Panc1 (cell line): ENCODE results near the gene ATP2A3. TPM values are rescaled to one million over a fixed set of nuclear protein-coding genes. Genes with fewer than 3 reads are reported as not detected.

Experiments used
- ATAC-seq: fragments of 200-7000 bp; cut with Tn5 transposase; 2 replicates; pipeline ENCODE4 v1.9.1; 2020; ENCODE audit warnings: mild to moderate bottlenecking, moderate library complexity
- BruUV-seq: library from RNA; stranded (reverse); fragments of 400-500 nt; replicated peaks from 2 replicates; lab custom pipeline; 2021; lab: Mats Ljungman, UMichigan
- CTCF ChIA-PET: fragments of 300-600 bp; sonication (Branson Sonifier 250); formaldehyde crosslinking; loops from one replicate; lab custom pipeline; 2022; ENCODE audit warnings: antibody characterized with exemption; lab: Charles Lee
- POLR2A ChIA-PET: fragments of 300-600 bp; sonication (Branson Sonifier 250); formaldehyde crosslinking; loops from one replicate; lab custom pipeline; 2022; ENCODE audit warnings: antibody characterized with exemption; lab: Charles Lee
- DNase-seq: peaks from one replicate; pipeline ENCODE4 v3.0.0-alpha.2; 2010; ENCODE audit warnings: low read depth, low spot score
- H3K27ac ChIP-seq: 2 replicates; pipeline ENCODE4 v1.5.1; 2011; ENCODE audit warnings: mild to moderate bottlenecking, low read length, inconsistent platforms
- H3K27me3 ChIP-seq: fragments of 200-500 bp; sonication (Bioruptor generic); 2 replicates; pipeline ENCODE4 v1.6.0; 2014; ENCODE audit warnings: low read length, inconsistent platforms; ENCODE audit not compliant: control insufficient read depth, insufficient read depth
- H3K36me3 ChIP-seq: fragments of 200-500 bp; sonication (Bioruptor generic); 2 replicates; pipeline ENCODE4 v1.5.1; 2014; ENCODE audit warnings: inconsistent platforms, mild to moderate bottlenecking, low read length, moderate library complexity; ENCODE audit not compliant: control insufficient read depth, insufficient read depth
- H3K4me1 ChIP-seq: 2 replicates; pipeline ENCODE4 v1.5.1; 2011; ENCODE audit warnings: inconsistent platforms, mild to moderate bottlenecking, low read length, moderate library complexity; ENCODE audit not compliant: control insufficient read depth, insufficient read depth
- H3K4me3 ChIP-seq, 2 experiments: 2 replicates each; pipeline ENCODE4 v1.5.1; 2011 to 2012; ENCODE audit warnings: low read depth in 2 of 2, low read length in 2 of 2, mild to moderate bottlenecking in 2 of 2, inconsistent platforms in 1 of 2, moderate library complexity in 1 of 2
- H3K9me3 ChIP-seq: fragments of 200-500 bp; sonication (Bioruptor generic); 2 replicates; pipeline ENCODE4 v1.5.1; 2014; ENCODE audit warnings: low read depth, mild to moderate bottlenecking, inconsistent platforms, low read length, moderate library complexity; ENCODE audit not compliant: control insufficient read depth, insufficient read depth
- POLR2AphosphoS5 ChIP-seq: IDR thresholded peaks from 2 replicates; pipeline ENCODE4 v1.6.1; 2012; ENCODE audit warnings: mild to moderate bottlenecking, low read depth, low read length, moderate library complexity
- SIN3A ChIP-seq: IDR thresholded peaks from 2 replicates; pipeline ENCODE4 v1.6.1; 2012; ENCODE audit warnings: low read depth, mild to moderate bottlenecking, low read length, moderate library complexity, borderline replicate concordance; ENCODE audit not compliant: insufficient read depth
- TCF7L2 ChIP-seq: IDR thresholded peaks from 2 replicates; pipeline ENCODE4 v1.6.1; 2011; ENCODE audit warnings: mild to moderate bottlenecking, low read depth, low read length, inconsistent platforms
- in situ Hi-C: cut with HindIII; loops from 2 replicates; pipeline ENCODE4 v1.10.0; 2016; ENCODE audit warnings: low sequenced_read_pairs, low pct_unique_long_range_greater_than_20kb
- intact Hi-C: fragments of 100-400 bp; cut with micrococcal nuclease; formaldehyde crosslinking; loops from one replicate; pipeline ENCODE4 v1.10.0; 2022; ENCODE audit not compliant: unreplicated experiment
- total RNA-seq: library from RNA; stranded (reverse); gene quantifications from one replicate; pipeline ENCODE4 v1.2.1, GENCODE V29; 2021; ENCODE audit not compliant: unreplicated experiment
- TF ChIP-seq, protein P1 (sequence below): fragments of 450-650 bp; IDR thresholded peaks from 2 replicates; pipeline ENCODE4 v1.5.1; 2017; ENCODE audit warnings: mild to moderate bottlenecking
- TF ChIP-seq, protein P2 (sequence below), 2 experiments: IDR thresholded peaks; 2 replicates each; pipeline ENCODE4 v1.6.1; 2011 to 2012; ENCODE audit warnings: low read depth in 2 of 2, control low read depth in 1 of 2, low read length in 1 of 2, mild to moderate bottlenecking in 1 of 2, moderate library complexity in 1 of 2; ENCODE audit not compliant: insufficient read depth in 1 of 2

The ATP2A3 gene
- total RNA-seq, 1 experiment from 2014 or later, result 29.7 TPM

DNA sequence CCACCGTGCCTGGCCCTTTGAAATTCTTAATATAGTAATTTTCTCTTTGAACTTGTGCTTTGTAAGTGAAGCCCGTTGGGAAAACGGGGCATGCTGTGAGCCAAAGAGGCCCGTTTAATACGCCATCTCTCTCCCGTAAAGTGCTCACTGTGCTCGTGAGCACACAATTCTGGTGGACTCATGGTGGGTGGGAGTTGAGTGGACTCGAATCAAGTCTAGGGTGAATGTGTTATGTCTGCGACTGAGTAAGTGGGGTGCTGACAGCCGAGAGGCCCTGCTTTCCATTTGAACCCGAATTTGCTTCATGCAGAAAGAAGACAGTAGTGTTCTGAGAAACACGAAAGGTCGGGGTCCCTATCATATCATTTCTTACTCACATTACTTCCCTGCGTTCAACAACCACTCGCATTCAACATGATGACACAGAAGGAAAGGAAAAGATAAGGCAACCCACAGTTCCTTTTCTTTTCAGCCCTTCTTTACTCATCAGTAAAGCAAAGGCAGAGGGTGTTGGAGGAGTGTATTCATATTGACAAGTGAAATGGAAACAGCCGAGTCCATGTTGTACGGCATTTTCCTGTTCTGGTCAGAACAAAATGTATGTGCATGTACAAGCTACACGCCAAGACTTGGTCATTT, 4.8 kb upstream of the ATP2A3 start:
- POLR2A ChIA-PET, result no interaction called here
- H3K9me3 ChIP-seq, result no peaks in the 10 kb centered on the region
- intact Hi-C loops (no loop called here), in situ Hi-C loops (no loop called here)
- CTCF ChIA-PET, result no interaction called here
- H3K36me3 ChIP-seq, result no peaks in the 10 kb centered on the region
- ATAC-seq, result no peak
- TF ChIP-seq TCF7L2, result no peak
- TF ChIP-seq, protein P1, sequence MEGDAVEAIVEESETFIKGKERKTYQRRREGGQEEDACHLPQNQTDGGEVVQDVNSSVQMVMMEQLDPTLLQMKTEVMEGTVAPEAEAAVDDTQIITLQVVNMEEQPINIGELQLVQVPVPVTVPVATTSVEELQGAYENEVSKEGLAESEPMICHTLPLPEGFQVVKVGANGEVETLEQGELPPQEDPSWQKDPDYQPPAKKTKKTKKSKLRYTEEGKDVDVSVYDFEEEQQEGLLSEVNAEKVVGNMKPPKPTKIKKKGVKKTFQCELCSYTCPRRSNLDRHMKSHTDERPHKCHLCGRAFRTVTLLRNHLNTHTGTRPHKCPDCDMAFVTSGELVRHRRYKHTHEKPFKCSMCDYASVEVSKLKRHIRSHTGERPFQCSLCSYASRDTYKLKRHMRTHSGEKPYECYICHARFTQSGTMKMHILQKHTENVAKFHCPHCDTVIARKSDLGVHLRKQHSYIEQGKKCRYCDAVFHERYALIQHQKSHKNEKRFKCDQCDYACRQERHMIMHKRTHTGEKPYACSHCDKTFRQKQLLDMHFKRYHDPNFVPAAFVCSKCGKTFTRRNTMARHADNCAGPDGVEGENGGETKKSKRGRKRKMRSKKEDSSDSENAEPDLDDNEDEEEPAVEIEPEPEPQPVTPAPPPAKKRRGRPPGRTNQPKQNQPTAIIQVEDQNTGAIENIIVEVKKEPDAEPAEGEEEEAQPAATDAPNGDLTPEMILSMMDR, result no peak
- TF ChIP-seq SIN3A, result no peak
- TF ChIP-seq, protein P2, sequence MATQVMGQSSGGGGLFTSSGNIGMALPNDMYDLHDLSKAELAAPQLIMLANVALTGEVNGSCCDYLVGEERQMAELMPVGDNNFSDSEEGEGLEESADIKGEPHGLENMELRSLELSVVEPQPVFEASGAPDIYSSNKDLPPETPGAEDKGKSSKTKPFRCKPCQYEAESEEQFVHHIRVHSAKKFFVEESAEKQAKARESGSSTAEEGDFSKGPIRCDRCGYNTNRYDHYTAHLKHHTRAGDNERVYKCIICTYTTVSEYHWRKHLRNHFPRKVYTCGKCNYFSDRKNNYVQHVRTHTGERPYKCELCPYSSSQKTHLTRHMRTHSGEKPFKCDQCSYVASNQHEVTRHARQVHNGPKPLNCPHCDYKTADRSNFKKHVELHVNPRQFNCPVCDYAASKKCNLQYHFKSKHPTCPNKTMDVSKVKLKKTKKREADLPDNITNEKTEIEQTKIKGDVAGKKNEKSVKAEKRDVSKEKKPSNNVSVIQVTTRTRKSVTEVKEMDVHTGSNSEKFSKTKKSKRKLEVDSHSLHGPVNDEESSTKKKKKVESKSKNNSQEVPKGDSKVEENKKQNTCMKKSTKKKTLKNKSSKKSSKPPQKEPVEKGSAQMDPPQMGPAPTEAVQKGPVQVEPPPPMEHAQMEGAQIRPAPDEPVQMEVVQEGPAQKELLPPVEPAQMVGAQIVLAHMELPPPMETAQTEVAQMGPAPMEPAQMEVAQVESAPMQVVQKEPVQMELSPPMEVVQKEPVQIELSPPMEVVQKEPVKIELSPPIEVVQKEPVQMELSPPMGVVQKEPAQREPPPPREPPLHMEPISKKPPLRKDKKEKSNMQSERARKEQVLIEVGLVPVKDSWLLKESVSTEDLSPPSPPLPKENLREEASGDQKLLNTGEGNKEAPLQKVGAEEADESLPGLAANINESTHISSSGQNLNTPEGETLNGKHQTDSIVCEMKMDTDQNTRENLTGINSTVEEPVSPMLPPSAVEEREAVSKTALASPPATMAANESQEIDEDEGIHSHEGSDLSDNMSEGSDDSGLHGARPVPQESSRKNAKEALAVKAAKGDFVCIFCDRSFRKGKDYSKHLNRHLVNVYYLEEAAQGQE (IDR thresholded peaks at IDR 0.05; ENCODE audit: insufficient read depth in 1 of 2, low read depth in 2 of 2, low read length in 1 of 2), result no peak
- no peaks in the 10 kb centered on the region for H3K27me3 ChIP-seq
- no peak overlapping the region for H3K27ac ChIP-seq
- no peak overlapping the region for H3K4me3 ChIP-seq
- DNase-seq, result no peak
- peaks cover 6% of the 10 kb centered on the region; the same call in 1 of the 2 replicates for H3K4me1 ChIP-seq
- BruUV-seq, result no TSS peak

DNA sequence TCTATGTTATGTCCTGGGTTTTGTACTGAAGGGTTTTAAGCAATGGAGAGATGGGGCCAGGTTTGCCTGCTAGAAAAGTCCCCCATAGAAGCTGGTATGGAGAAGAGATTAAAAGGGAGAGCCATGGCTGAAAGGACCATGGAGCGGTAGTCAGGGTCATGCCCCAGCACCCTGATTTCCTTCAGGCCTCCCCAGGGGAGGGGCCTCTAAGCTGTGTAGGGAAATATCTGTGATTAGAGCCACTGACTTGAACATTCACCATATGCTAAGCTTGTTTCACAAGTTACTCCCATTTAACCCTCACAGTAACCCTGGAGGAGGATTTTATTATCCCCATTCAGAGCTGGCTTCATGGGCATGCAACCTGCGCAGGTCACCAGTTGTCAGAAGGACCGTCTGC, 3.8 kb upstream of the ATP2A3 start:
- H3K4me3 ChIP-seq, result no peak overlapping the region
- H3K9me3 ChIP-seq, result no peaks in the 10 kb centered on the region
- no peak for ATAC-seq
- H3K27ac ChIP-seq, result no peak overlapping the region
- H3K36me3 ChIP-seq, result no peaks in the 10 kb centered on the region
- no TSS peak for BruUV-seq
- ChIA-PET POLR2A (no interaction called here), CTCF (no interaction called here)
- in situ Hi-C loops (no loop called here), intact Hi-C loops (no loop called here)
- TF ChIP-seq POLR2AphosphoS5, result no peak
- no peak for TF ChIP-seq SIN3A
- TF ChIP-seq, protein P1, result no peak
- H3K27me3 ChIP-seq, result no peaks in the 10 kb centered on the region
- no peak for DNase-seq
- peaks cover 6% of the 10 kb centered on the region; the same call in 1 of the 2 replicates for H3K4me1 ChIP-seq
